ENCODE data around the gene COX17. TPM values are rescaled to one million over a fixed set of nuclear protein-coding genes. Genes with fewer than 3 reads are reported as not detected.

The COX17 gene
- total and polyA plus RNA-seq, 2 of the 13 experiments (the other 11 are each of a cell fraction or from before 2014, with no cell fraction given) = 41.4 to 51.0 TPM

DNA sequence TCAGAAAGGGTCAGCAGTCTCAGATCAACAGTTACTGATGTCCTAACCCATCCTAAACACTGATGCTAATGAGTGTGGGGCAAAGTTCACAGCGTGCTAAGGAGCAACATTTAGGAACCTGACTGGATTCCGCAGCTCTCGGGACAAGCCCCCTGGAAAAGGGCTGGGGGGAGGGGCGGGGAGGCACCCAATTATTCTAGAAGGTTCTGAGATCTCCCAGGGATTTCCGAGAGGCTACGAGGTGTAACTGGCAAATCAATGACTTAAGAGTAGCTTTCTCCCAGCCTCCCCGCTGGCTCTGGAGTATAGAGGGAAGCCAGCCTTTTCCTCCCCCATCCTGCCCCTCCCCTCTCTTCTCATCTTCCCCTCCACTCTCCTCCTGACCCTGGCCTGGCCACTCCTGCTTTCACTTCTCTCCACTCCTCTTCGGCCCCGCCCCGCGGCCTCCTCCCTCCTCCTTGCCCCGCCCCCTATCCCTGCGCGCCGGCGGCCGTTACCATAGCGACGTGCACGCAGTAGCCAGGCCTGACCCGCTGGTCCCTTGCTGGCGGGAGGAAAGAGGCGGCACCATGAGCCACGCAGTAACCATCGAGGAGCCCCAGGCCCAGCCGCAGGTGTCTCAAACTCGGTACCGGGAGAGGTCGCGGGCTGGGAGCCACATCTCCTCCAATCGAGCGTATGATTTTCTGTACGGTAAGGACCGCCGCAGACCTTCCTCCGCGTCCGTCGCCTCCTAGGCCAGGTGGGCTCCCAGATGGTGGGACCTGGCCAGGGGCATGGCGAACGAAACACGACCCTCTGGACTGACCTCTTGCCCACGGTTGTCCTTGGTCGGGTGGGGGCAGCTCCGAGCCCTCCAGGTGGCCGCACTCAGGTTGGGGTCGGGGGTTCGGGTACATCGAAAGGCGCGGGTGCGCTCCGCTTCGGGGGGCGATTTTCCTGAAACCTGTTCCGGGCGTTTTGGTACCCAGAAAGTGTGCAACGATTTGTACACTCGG is 25.6 kb upstream of the COX17 start, which contains the start of gene CFAP91 (continued):
- TF ChIP-seq, protein P1, sequence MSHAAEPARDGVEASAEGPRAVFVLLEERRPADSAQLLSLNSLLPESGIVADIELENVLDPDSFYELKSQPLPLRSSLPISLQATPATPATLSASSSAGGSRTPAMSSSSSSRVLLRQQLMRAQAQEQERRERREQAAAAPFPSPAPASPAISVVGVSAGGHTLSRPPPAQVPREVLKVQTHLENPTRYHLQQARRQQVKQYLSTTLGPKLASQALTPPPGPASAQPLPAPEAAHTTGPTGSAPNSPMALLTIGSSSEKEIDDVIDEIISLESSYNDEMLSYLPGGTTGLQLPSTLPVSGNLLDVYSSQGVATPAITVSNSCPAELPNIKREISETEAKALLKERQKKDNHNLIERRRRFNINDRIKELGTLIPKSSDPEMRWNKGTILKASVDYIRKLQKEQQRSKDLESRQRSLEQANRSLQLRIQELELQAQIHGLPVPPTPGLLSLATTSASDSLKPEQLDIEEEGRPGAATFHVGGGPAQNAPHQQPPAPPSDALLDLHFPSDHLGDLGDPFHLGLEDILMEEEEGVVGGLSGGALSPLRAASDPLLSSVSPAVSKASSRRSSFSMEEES (CRISPR knock-in tag; IDR thresholded peaks at IDR 0.05) = no peak
- TF ChIP-seq U2AF2 (IDR thresholded peaks at IDR 0.05; ENCODE audit: low read depth, low read length) = no peak
- TF ChIP-seq FOXP1 (IDR thresholded peaks at IDR 0.05) = no peak
- TF ChIP-seq FOXP1 (CRISPR knock-in tag; IDR thresholded peaks at IDR 0.05) = no peak

DNA sequence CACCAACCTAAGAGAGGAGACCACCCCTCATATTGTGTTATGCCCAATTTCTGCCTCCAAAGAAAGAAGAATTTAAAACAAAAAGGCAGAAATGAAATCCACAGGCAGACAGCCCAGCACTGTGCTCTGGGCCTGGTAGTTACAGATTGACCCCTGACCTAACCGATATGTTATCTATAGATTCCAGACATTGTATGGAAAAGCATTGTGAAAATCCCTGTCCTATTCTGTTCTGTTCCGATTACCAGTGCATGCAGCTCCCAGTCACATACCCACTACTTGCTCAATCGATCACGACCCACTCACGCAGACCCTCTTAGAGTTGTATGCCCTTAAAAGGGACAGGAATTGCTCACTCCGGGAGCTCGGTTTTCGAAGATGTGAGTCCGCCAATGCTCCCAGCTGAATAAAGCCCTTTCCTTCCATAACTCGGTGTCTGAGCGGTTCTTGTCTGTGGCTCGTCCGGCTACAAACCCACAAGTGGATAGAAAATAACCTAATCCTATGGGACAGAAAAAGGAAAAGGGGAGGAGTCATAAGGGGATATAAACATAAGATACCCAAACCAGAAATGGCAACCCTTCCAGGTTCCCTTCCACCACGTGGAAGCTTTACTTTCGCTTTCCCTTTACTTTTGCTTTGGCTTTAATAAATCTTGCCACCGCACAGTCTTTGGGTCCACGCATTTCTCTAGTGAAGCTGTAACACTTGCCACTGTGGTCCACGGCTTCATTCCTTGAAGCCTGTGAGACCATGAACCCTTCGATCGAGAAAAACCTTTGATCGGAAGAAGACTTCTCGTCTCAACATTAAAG is 23.9 kb upstream of the COX17 start:
- in situ Hi-C loops (cut with HindIII; ENCODE audit: extremely low pct_ligation_motif_present, low pct_unique_long_range_greater_than_20kb) = no loop called here
- DNase-seq (ENCODE audit: low spot score) = no peak
- Histone ChIP-seq H3K79me2 (ENCODE audit: insufficient read depth, low read length) (no peaks in the 10 kb centered on the region), H4K20me1 (ENCODE audit: insufficient read depth, low read length) (no peaks in the 10 kb centered on the region), H3K9me3 (ENCODE audit: low read length) (no peaks in the 10 kb centered on the region), H3K27ac (ENCODE audit: extremely low read length, insufficient read depth, low read length) (no peak overlapping the region), H3K4me3 (replicated peaks in 1 of 3; ENCODE audit: insufficient read depth in 1 of 3, low read depth in 2 of 3, low read length in 3 of 3) (no peak overlapping the region), H3K4me1 (ENCODE audit: insufficient read depth, low read length) (peaks cover 11% of the 10 kb centered on the region), H3K4me2 (ENCODE audit: low read depth, low read length) (no peak overlapping the region), H2AFZ (ENCODE audit: low read length) (no peak overlapping the region), H3K36me3 (replicated peaks in 1 of 2; ENCODE audit: control insufficient read depth in 1 of 2, insufficient read depth in 2 of 2, low read length in 2 of 2) (no peaks in the 10 kb centered on the region), H3K9ac (ENCODE audit: insufficient read depth, low read depth, low read length) (no peak overlapping the region), H3K27me3 (ENCODE audit: control insufficient read depth in 1 of 2, insufficient read depth in 2 of 2, low read length in 2 of 2) (no peaks in the 10 kb centered on the region; a peak in 1 of 5 replicates)
- WGBS (ENCODE audit: low lambda C conversion rate) = 84% methylated on average over 22 of the region's 22 CpGs
- ATAC-seq = no peak
- intact Hi-C loops (cut with micrococcal nuclease; ENCODE audit: unreplicated experiment) = no loop called here
- ChIA-PET POLR2A (no interaction called here), CTCF (ENCODE audit: low intra/inter-chr PET ratio, low total read pairs) (no interaction called here)
- no peak for FAIRE-seq
- no TSS peak for BruUV-seq (replicated peaks)
- TF ChIP-seq KDM5A (IDR thresholded peaks at IDR 0.05; ENCODE audit: borderline replicate concordance, low read length) (no peak), SALL1 (CRISPR knock-in tag; IDR thresholded peaks at IDR 0.05) (no peak), SPEN (CRISPR knock-in tag; IDR thresholded peaks at IDR 0.05; ENCODE audit: low read depth) (no peak), ZNF20 (CRISPR knock-in tag; IDR thresholded peaks at IDR 0.05) (no peak), NFATC3 (CRISPR knock-in tag; IDR thresholded peaks at IDR 0.05) (no peak), ZNF256 (CRISPR knock-in tag; conservative IDR thresholded peaks at IDR 0.05) (no peak), HNF4A (CRISPR knock-in tag; IDR thresholded peaks at IDR 0.05) (no peak), U2AF2 (IDR thresholded peaks at IDR 0.05; ENCODE audit: low read depth, low read length) (no peak), NCOA2 (CRISPR knock-in tag; IDR thresholded peaks at IDR 0.05) (no peak), TCF7L2 (IDR thresholded peaks at IDR 0.05; ENCODE audit: low read depth, low read length) (no peak), ZNF615 (CRISPR knock-in tag; IDR thresholded peaks at IDR 0.05; ENCODE audit: borderline replicate concordance) (no peak), GABPA (IDR thresholded peaks at IDR 0.05; ENCODE audit: low read depth, low read length) (no peak), GABPA (CRISPR knock-in tag; IDR thresholded peaks at IDR 0.05; ENCODE audit: low read depth) (no peak), SP2 (CRISPR knock-in tag; IDR thresholded peaks at IDR 0.05) (no peak)
- TF ChIP-seq, protein P2, sequence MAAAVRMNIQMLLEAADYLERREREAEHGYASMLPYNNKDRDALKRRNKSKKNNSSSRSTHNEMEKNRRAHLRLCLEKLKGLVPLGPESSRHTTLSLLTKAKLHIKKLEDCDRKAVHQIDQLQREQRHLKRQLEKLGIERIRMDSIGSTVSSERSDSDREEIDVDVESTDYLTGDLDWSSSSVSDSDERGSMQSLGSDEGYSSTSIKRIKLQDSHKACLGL (CRISPR knock-in tag; IDR thresholded peaks at IDR 0.05) = no peak
- TF ChIP-seq, protein P3, sequence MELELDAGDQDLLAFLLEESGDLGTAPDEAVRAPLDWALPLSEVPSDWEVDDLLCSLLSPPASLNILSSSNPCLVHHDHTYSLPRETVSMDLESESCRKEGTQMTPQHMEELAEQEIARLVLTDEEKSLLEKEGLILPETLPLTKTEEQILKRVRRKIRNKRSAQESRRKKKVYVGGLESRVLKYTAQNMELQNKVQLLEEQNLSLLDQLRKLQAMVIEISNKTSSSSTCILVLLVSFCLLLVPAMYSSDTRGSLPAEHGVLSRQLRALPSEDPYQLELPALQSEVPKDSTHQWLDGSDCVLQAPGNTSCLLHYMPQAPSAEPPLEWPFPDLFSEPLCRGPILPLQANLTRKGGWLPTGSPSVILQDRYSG (CRISPR knock-in tag; IDR thresholded peaks at IDR 0.05) = no peak
